Lower leg skin (tissue), 4 donors: ENCODE results near the gene TFCP2. TPM values are rescaled to one million over a fixed set of nuclear protein-coding genes. Genes with fewer than 3 reads are reported as not detected.

Source experiments
- DNase-seq, 2 donors: peaks; one replicate each; pipeline ENCODE4 v3.0.0-alpha.2; 2019; ENCODE audit warnings: low spot score in 2 of 2
- H3K4me3 ChIP-seq: fragments of 200-600 bp; sonication (generic); 2 replicates; pipeline ENCODE4 v1.5.1; 2017; ENCODE audit warnings: mild to moderate bottlenecking, low read depth; ENCODE audit not compliant: poor library complexity, severe bottlenecking
- POLR2A ChIP-seq, 2 donors: fragments of 450-650 bp; IDR thresholded peaks; one replicate each; pipeline ENCODE4 v1.6.1; 2016 to 2017; ENCODE audit warnings: antibody characterized with exemption in 2 of 2, mild to moderate bottlenecking in 1 of 2, moderate library complexity in 1 of 2
- WGBS, 2 donors: methylation state at CpG; one replicate each; pipeline ENCODE4 v1.1.5; 2018; 5-methylcytosine and 5-hydroxymethylcytosine counted together
- intact Hi-C: fragments of 100-400 bp; cut with DNase I; formaldehyde crosslinking; loops from one replicate; pipeline ENCODE4 v1.15.0; 2023; ENCODE audit warnings: low total_unique reads
- total RNA-seq, 4 donors: library from RNA; depleted of rRNA; stranded (reverse); fragments of >200 nt; gene quantifications; one replicate each; pipeline ENCODE4 v1.1.0, GENCODE V29; 2016
- TF ChIP-seq, protein P1 (sequence below), 3 donors: fragments of 450-650 bp; IDR thresholded peaks; one replicate each; pipeline ENCODE4 v1.5.1; 2016; ENCODE audit warnings: antibody characterized with exemption in 3 of 3, mild to moderate bottlenecking in 3 of 3, moderate library complexity in 2 of 3

TFCP2 gene
- total RNA-seq, 4 donors from 2014 or later: 14.9 to 17.7 (median 17.1) TPM

GRCh38 chr12:51199366-51199945 is 26.5 kb upstream of the TFCP2 start:
- no peak for DNase-seq
- intact Hi-C loops: no loop called here
- WGBS, 2 donors: 91 to 96% methylated on average over 10 of the region's 10 CpGs
- no peak for TF ChIP-seq POLR2A (IDR thresholded peaks at IDR 0.05)
- TF ChIP-seq, protein P1, sequence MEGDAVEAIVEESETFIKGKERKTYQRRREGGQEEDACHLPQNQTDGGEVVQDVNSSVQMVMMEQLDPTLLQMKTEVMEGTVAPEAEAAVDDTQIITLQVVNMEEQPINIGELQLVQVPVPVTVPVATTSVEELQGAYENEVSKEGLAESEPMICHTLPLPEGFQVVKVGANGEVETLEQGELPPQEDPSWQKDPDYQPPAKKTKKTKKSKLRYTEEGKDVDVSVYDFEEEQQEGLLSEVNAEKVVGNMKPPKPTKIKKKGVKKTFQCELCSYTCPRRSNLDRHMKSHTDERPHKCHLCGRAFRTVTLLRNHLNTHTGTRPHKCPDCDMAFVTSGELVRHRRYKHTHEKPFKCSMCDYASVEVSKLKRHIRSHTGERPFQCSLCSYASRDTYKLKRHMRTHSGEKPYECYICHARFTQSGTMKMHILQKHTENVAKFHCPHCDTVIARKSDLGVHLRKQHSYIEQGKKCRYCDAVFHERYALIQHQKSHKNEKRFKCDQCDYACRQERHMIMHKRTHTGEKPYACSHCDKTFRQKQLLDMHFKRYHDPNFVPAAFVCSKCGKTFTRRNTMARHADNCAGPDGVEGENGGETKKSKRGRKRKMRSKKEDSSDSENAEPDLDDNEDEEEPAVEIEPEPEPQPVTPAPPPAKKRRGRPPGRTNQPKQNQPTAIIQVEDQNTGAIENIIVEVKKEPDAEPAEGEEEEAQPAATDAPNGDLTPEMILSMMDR (IDR thresholded peaks at IDR 0.05): no peak
- no peak overlapping the region for H3K4me3 ChIP-seq

DNA sequence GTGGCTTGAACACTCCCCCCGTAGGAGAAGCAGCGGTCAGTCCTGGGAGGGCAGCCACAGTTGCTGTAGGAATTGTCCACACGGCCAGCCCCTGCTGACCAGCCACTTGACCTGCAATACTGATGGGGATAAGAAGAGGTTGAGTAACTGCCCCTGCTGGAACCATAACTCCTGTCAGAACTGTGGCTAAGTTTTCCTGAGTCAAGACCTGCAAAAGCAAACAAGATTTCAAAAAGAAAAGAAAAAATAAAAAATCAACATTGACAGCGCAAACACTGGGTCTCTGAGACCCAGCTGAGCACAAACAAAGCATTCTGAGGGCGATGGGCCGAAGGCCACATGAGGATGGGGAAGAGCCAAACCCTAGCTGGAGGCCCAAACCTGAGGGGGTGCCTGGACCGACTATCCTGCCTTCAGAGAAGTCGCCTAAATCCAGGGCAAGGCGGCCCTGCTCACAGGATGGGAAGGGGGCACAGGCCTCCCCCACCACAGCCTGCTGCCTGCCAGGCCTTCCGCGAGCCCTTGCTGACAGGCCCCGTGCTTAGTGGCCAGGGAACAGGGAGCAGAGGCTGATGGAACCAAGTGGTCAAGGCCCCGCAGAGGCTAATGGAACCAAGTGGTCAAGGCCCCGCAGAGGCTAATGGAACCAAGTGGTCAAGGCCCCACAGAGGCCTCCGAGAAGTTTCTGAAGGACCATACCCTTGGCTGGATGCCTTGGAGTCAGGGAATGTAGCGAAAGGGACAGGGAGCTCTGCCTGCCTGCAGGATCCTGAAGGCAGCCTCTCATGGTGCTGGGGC is 25.8 kb upstream of the TFCP2 start:
- H3K4me3 ChIP-seq: no peak overlapping the region
- intact Hi-C loops: no loop called here
- TF ChIP-seq, protein P1 (IDR thresholded peaks at IDR 0.05): no peak
- TF ChIP-seq POLR2A (IDR thresholded peaks at IDR 0.05): no peak
- 89 to 90% methylated on average over 15 to 16 of the region's 16 CpGs for WGBS, 2 donors
- DNase-seq: no peak

DNA sequence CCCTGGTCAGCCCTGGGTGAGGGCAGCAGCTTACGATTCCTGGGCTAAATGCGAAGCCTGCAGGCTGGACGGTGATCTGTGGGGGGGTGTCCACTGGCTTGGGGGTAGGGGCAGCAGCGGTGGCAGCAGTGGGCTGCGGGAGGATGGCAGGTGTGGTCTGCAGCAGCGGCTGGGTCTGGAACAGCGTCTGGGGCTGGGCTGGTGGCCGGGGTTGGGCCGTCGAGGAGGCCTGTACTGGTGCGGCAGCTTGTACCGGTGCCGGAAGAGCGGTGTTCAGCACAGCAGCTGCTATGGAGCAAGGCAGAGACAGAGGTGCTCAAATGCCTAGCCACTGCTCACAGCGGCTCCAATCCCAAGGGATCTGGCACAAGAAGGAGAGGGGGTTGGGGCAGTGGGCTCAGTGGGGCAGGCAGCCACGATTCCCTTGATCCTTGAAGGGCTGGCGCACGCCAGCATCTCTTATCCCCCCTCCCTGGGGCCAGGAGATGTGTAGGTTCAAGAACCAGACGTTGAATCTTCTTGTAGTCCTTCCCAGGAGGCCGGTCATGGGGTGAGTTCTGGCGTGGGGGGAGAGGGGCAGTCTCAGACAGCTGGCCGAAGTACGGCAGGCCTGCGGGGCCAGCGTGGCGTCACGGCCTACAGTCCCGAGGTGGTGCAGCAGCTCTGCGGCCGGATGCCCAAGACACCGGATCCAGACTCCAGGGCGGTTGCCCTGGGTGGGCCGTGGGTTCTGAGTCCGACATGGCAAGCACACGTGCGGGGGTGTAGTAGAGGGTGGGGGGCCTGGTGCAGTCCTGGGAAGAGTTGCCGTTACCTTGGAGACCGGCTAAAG is 25.0 kb upstream of the TFCP2 start:
- 91 to 93% methylated on average over 36 to 38 of the region's 38 CpGs for WGBS, 2 donors
- intact Hi-C loops: no loop called here
- no peak overlapping the region for H3K4me3 ChIP-seq
- TF ChIP-seq POLR2A (IDR thresholded peaks at IDR 0.05): no peak
- TF ChIP-seq, protein P1 (IDR thresholded peaks at IDR 0.05): no peak
- DNase-seq: no peak

GRCh38 chr12:51196547-51196946 is 23.6 kb upstream of the TFCP2 start:
- intact Hi-C loops: no loop called here
- no peak overlapping the region for H3K4me3 ChIP-seq
- no peak for TF ChIP-seq POLR2A (IDR thresholded peaks at IDR 0.05)
- TF ChIP-seq, protein P1 (IDR thresholded peaks at IDR 0.05): no peak
- WGBS, 2 donors: 87 to 93% methylated on average over 9 of the region's 9 CpGs
- no peak for DNase-seq

- WGBS, 2 donors: 94 to 100% methylated on average over 6 to 7 of the region's 7 CpGs
- H3K4me3 ChIP-seq: no peak overlapping the region
- DNase-seq: no peak
- intact Hi-C loops: no loop called here
- TF ChIP-seq, protein P1 (IDR thresholded peaks at IDR 0.05): no peak
- no peak for TF ChIP-seq POLR2A (IDR thresholded peaks at IDR 0.05)
Measured at GRCh38 chr12:51195841-51196240, 22.9 kb upstream of the TFCP2 start.
